Stimulated activated CD8-positive, alpha-beta memory T cell treated with anti-CD3 and anti-CD28 coated beads, Interleukin-15, amount 100 ng/mL, for 1 hour (primary cell): ENCODE data around the gene LRP1B.

ENCODE experiments used
- DNase-seq: peaks from one replicate; pipeline ENCODE4 v3.0.0-alpha.2; 2020; ENCODE audit warnings: low read depth

The LRP1B gene

GRCh38 chr2:140246957-140247356 is 1883.9 kb downstream of the LRP1B start:
- DNase-seq: no peak

- no peak for DNase-seq
Measured at GRCh38 chr2:140246058-140246457, 1884.8 kb downstream of the LRP1B start.

- DNase-seq: no peak
Measured at GRCh38 chr2:140242889-140243288, 1887.9 kb downstream of the LRP1B start.

GRCh38 chr2:140234116-140234515 is 1896.7 kb downstream of the LRP1B start:
- no peak for DNase-seq

GRCh38 chr2:140210963-140211362 is 1919.9 kb downstream of the LRP1B start:
- DNase-seq: no peak

GRCh38 chr2:140205093-140205492 is 1925.7 kb downstream of the LRP1B start:
- DNase-seq: no peak

- no peak for DNase-seq
Measured at GRCh38 chr2:140203347-140203746, 1927.5 kb downstream of the LRP1B start.

- no peak for DNase-seq
Measured at GRCh38 chr2:140201572-140201971, 1929.2 kb downstream of the LRP1B start.

GRCh38 chr2:140200764-140201163 is 1930.1 kb downstream of the LRP1B start:
- no peak for DNase-seq

- no peak for DNase-seq
Measured at GRCh38 chr2:140200307-140200706, 1930.5 kb downstream of the LRP1B start.

- no peak for DNase-seq
Measured at GRCh38 chr2:140199312-140199711, 1931.5 kb downstream of the LRP1B start.

GRCh38 chr2:140187086-140187485 is 1943.7 kb downstream of the LRP1B start:
- no peak for DNase-seq

GRCh38 chr2:140186313-140186712 is 1944.5 kb downstream of the LRP1B start:
- no peak for DNase-seq

GRCh38 chr2:140185076-140185475 is 1945.7 kb downstream of the LRP1B start:
- no peak for DNase-seq

- no peak for DNase-seq
Measured at GRCh38 chr2:140183056-140183765, 1947.6 kb downstream of the LRP1B start.
